Activated CD4-positive, alpha-beta T cell treated with anti-CD3 and anti-CD28 coated beads, Interleukin-2, Interleukin-4, amounts not matched to agents 100 ng/mL and 50 ng/mL, durations not matched to agents 16 hours and 8 hours (primary cell): ENCODE measurements around the gene HSD17B14.

Experiments used
- DNase-seq: peaks from one replicate; pipeline ENCODE4 v3.0.0-alpha.2; 2020; ENCODE audit warnings: low spot score

HSD17B14 gene

DNA sequence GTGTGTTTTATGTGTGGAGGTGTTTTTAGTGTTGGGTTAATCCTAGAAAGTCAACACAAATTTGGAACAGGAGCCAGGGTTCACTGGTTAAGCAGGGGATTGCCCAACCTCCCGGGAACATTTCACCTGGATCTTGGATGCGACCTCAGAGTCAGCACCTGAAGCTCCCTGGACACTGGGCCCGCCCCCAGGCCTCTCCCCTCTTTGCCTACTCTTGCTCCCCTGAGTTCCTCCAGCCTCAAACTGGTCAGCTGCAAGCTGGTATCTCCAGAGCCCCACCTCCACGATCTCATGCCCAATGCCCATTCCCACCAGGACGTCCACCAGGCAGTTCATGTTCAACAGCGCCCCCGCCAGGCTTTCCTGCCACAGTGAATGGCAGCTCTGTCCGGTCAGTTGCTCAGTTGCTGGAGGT lies 9.7 kb downstream of the HSD17B14 start:
- DNase-seq: no peak

DNA sequence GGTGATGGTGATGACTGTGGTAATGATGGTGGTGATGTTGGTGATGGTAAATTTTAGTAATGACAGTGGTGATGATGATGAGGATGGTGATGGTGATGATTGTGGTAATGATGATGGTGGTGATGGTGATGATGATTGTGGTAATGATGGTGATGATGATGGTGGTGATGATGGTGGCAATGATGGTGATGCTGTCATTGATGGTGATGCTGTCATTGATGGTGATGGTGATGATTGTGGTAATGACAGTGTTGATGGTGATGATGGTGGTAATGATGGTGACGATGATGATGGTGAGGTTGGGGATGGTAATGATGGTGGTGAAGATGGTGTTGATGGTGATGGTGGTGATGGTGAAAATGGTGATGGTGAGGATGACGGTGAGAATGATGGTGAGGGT lies 13.8 kb downstream of the HSD17B14 start:
- no peak for DNase-seq

DNA sequence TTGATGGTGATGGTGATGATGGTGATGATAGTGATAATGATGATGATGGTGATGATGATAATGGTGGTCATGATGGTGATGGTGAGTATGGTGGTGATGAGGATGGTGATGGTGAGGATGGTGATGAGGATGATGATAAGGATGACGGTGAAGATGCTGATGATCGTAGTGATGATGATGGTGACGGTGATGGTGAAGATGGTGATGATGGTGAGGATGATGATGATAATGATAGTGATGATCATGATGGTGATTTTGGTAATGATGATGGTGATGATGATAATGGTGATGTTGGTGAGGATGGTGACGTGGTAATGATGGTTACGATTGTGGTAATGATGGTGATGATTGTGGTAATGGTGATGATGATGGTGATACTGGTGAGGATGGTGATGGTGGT lies 14.7 kb downstream of the HSD17B14 start:
- no peak for DNase-seq

DNA sequence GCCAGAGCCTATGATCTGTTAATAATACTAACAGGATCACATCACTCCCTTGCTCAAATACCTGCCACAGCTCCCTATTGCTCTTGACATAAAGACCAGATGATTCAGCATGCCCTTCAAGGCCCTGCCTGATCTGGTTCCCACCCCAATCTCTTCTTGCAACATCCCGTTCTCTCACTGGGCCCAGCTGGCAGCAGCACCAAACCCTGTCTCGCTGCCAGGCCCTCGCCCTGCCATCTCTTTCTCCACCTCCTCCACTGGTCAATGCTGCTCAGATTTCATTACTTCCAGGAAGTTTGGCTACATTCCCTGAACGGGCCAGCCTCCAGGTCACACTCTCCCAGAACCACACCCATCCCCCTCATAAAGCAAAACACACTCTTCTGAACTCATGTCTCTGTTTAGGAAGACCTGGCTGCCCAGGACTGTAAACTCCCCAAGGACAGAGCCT lies 16.9 kb downstream of the HSD17B14 start:
- no peak for DNase-seq

DNA sequence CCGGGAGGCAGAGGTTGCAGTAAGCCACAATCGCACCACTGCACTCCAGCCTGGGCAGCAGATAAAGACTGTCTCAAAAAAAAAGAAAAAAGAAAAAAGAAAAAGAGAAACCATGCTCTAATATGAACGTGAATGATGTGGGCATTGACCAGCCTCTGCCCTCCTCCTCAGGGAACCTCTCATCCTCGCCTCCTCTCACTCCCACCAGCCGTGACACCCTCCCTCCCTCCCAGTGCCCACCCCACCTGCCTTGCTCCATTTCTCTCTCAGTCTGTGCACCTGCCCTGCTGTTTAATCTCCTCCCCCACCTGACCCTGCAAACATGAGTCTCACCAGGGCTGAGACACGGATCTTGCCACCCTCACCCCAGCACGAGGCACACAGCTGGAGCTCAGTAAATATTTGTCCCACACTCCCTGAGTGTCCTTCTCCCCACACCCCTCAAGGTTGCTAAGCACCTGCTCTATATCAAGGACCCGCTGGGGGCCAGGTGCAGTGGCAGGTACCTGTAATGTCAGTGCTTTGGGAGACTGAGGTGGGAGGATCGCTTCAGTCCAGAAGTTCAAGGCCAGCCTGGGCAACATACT lies 18.0 kb downstream of the HSD17B14 start:
- no peak for DNase-seq

DNA sequence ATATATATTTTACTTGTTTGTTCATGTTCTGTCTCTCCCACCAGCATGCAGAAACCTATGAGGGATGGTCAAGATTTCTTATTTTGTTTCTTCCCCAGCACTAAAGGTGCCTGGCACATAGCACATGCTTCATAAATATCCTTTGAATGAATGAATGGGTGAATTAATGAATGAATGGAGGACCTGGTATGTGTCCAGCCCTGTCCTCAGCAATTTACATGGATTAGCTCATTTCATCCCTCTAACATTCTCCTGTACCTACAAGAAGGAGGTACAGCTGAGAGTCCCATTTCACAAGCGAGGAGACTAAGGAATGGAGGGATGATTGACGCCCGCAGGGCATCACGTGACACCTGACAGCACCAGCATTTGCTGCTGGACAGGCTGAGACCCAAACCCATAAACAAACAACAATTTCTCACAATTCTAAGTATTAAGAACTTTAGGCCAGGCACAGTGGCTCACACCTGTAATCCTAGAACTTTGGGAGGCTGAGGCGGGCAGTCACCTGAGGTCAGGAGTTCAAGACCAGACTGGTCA lies 18.6 kb downstream of the HSD17B14 start:
- no peak for DNase-seq

DNA sequence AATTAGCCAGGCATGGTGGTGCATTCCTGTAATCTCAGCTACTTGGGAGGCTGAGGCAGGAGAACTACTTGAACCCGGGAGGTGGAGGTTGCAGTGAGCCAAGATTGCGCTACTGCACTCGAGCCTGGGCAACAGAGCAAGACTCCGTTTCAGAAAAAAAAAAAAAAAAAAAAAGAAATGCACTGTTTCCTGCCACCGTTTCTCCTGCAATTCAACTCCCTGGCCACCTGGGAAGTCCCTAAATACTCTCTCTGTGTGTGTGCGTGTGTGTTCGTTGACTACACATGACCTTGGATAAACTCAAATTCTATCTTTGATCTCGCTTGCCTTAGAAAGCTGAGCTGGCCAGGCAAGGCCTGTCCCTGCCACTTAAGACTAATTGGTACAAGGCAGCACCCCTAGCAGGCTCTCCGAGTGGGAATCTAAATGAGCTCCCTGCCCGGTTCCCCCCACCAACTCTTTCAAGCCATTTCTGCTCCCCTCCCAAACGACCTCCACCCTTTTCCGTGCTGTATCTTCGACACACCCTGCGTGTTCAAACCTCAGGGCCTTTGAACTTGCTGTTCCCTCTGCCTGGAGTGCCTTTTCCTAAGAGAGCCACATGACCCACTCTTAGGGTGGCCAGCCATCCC lies 20.3 kb downstream of the HSD17B14 start:
- DNase-seq: no peak

DNA sequence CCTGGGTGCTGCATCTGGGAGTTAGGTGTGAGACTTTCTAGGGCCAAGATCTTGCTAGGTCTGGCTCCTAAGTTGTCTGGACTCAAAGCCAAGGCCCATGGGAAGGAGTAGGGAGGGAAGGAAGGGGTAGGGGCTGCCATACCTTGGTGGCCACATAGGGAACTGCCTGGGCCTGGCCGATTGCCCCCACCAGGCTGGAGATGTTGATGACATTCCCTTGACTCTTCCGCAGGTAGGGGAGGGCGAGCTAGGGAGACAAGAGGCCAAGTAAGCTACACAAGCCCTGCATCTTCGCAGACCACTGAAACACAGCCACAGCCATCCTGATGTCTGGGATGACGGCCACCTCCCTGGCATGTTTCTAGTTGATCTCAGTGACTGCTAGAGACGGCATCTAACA lies 21.4 kb downstream of the HSD17B14 start:
- DNase-seq: no peak

DNA sequence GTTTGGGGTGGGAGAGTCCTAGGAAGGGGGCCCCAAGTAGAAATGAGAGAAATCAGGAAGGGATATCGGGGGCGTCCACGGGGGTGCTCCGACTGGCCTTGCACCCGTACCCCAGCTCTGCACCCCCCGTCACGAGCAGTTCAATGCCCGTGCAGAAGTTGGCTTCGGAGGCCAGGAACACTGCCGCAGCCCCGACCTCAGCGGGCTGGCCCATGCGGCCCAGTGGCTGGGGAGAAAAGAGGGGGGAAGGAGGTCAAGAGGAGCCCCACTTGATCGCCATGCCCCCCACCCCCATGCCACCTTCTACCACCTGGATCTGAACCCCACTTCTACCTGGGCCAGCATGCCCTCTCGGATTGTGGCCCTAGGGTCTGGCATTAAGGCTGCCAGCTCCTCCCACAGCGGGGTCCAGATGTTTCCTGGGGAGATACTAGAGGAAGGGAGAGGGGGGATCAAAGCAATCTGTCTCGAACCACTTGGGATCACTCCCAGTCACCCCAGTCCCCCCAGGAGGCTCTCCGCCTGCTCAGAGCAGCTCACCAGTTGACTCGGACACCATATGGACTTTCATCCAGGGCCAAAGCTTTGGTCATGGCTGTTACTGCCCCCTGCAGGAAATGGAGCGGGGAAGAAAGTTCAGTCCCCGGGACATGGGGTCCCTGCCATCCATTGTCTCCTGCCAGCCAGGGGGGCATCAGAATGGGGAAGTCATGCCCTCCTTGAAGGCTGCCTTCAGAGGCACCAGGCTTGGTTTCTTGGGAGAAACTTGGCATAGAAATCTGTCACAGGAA lies 23.0 kb downstream of the HSD17B14 start:
- DNase-seq: no peak

DNA sequence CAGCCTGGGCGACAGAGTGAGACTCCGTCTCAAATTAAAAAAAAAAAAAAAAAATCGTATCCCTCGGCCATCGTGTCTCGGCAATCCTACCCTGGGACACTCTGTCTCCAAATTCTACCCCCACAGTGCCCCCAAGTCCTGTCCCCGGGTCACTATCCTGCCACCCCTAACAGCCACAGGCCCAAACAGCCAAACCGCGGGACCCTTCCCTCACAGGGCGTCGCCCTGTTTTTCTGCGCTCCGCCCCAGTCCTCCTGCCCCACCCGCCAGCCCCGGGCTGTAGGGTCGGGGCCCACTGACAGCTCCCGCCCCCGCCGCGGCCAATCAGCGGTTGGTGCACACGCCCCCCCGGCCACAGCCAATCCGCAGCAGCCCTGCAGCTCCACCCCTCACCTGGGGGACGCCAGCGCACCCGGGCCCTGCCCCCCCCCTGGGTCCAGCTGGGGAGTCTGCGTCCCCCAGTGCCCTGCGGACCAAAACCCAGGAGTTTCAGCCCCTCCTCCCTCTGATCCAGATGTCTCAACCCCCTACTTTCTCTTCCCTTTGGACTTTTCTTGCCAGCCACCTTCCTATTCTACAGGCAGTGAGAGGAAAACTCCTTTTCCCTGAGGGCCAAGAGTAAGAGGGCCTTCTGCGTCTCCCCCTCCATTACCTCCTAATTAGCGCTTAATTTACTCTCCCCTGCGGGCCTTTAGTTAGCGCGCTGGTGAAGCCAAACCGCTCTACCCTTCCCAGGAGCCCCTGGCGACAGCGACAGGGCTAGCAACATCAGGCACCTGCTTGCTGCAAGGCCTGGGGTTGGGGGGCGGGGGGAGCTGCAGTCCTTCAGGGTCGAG lies 24.0 kb downstream of the HSD17B14 start:
- DNase-seq: peak; percentile 66

DNA sequence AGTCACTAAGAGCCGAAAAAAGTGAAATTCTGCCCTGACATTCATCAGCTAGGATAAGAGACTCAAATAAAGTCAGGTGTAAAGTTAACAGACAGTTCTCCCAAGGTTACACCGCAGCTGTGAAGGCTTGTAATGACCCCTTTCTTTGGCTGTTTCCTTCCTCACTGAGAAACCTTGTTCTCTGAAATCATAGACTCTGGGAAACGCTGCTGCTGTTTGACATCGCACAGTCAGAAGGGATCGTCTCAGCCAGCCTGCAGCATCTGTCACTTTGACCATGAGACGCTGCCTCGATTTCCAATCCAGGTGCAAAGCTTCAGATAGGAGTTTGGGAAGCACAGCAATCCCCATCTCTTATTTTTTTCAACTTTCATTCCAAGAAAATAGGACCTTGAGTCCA lies 26.1 kb downstream of the HSD17B14 start:
- DNase-seq: no peak

DNA sequence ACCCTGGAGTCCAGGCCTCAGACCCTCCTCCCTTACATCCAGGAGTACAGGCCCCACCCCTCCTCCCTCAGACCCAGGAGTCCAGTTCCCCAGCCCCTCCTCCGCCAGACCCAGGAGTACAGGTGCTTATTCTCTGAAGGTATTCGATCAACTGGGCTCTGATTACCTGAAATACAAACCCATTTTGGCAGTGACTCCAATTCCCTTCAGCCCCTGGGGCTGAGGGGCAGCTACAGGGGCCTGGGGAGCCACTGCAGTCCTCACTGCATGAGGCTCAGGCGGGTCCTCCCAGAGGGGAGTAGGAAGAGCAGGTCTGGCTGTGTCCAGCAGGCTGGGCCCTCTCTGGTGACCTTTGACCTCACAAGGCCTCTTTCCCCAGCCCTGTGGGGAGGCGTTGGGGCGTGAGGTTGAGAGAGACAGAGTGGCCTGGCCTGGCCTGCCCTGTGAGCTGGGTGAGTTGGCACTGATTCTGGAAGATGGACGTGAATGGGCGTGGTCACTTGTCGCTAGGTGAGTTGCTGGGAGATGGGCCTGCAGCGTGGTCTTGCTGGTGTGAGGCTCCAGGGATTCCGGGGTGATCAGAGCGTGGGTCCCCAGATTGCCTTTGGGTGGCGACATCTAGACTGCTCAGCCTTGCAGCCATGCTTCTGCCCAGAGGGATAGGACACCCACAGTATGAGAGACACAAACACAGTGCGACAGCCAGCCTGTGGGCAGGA lies 28.5 kb downstream of the HSD17B14 start:
- DNase-seq: no peak

DNA sequence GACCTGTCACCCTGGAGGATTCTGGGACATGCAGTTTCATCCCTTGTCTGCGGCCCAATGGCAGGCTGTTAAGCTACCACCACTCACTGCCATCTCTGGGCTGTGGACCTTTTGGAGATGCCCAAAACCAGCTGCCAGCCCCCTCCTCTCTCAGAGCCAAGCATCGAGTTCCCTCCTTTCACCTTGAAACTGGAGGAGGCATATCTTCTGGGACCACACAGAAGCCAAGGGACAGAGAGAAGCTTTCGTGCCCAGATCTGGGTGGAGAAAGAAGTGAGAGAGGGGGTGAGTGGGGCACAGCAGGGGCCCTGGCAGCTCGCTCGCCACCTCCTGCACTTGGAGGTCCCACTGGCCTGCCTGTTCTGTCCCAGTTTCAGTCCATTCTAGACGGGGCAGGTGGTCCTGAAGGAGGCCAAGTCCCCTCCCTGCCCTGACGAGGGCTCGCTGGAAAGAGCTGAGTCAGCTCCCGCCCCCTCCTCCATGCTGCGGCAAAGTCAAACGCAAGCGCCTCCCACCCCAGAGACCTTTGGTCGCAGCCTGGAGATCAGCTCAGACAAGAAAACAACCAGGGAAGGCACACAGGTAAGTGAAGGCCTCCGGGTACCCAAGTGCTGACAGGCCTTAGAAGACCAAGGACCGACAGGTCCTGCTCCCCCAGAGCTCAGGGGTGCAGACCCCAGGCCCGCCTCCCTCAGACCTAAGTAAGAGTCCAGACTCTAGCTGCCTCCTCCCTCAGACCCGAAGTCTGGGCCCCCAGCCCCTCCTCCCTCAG lies 29.3 kb downstream of the HSD17B14 start:
- peak; percentile 66 for DNase-seq

DNA sequence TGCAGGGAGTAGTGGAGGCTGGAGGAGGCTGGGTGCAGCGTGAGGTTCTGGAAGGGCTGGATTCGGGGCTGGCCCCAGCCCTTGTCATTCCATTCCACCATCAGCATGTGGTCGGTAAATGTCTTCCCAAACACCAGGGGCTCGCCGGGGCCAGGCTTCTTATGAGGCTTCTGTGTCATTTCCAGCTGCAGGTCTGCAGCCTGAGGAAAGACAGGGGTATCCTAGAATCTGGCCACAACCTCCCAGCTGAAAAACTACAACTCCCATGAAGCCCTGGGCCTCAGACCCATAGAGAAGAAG lies 29.8 kb downstream of the HSD17B14 start:
- no peak for DNase-seq

DNA sequence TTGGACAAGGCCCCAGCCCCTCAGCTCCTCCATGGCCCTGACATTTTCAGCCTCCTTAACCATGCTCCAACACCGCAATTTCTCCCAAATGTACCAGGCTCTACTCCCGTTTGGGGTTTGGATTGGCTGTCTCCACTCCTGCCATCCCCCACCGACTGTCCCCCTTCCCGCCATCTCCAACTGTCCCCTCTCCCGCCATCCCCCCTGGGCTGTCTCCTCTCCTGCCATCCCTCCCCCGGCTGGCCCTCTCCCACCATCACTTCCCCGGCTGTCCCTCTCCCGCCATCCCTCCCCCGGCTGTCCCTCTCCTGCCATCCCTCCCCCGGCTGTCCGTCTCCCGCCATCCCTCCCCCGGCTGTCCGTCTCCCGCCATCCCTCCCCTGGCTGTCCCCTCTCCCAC lies 30.8 kb downstream of the HSD17B14 start:
- DNase-seq: no peak

DNA sequence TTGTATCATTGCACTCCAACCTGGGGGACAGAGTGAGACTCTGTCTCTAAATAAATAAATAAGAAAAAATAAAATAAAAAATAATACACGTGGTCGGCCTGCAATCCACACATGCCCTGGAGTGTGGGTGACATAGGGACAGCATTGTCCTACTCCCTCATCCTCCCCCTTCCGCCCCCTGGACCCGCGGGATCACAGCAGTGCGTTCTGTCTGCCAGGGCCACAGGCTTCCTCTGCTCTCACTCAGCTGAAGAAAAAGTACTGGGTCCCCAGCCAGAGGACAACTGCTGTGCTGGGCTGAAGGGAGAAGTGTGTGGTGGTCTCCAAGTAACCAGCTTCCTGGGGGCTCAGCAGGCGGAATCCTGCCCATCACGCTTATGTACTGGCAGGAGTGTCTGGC lies 31.8 kb downstream of the HSD17B14 start:
- DNase-seq: no peak

DNA sequence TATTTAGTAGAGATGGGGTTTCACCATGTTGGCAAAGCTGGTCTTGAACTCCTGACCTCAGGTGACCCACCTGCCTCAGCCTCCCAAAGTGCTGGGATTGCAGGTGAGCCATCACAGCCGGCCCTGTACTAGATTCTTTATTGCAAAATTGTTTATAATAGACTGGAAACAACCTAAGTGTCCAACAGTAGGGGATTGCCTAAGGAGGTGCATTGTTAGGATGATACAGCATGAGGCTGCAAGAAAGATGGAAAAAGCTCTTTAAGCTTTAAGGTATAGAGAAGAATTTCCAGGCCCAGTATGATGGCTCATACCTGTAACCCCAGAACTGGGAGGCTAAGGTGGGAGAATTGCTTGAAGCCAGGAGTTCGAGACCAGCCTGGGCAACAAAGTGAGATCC lies 33.7 kb downstream of the HSD17B14 start:
- DNase-seq: no peak

DNA sequence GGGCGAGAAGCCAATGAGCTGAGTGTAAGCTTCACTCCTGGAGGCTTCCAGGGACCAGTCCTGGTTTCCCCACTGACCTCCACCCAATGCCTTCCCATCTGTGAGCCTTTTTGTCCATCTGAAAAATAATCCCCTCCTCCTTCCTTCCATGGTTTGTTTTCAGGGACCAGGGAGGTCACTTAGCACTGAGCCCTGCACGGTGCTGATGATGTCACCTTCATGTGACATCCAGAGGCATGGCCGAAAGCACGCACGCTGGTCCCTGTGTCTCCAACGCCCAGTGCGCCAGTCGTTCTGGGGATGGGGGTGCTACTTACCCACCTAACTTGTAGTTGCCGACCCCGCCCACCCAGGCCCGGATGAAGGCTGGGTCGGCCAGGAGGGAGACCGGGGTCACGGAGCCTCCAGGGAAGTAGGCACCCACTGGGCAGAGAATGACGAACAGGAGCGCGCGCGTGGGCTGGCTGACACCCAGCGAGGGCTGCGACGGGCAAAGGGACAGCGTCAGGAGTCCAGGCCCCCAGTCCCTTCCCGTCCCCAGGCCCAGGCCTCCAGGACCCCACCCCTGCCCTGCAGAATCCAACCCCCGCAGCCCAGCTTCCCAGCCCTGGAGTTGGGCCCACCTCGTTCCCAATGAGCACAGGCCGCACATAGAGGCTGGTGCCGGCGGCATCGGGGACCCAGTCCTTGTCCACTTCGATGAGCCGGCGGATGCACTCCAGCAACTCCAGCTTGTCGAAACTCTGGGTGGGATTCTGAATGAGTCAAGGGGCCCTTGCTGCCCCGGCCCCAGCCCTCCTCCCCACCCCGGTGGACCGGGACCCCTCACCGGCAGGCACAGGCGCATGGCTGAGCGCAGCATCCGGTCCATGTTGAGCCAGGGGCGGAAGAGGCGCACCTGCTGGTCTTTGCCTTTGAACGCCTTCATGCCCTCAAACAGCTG lies 36.7 kb downstream of the HSD17B14 start:
- no peak for DNase-seq

DNA sequence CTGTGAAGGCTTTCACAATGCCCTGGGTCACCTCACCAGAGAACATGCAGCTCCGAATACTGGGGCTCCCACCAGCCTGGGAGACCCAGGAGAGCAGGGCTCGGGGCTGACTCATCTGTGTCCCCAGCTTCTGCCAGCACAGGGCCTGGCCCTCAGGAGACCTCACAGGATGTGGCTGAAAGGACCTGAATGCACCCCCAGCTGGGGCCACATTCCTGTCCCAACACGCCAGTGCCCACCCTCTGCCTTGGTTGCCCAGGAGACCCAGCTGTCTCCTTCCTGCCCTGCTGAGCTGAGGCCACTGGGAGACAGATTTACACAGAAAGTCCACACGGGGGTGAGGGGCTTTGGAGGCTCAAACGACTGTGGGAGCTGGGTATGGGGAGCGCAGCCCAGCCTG lies 37.4 kb downstream of the HSD17B14 start:
- no peak for DNase-seq

DNA sequence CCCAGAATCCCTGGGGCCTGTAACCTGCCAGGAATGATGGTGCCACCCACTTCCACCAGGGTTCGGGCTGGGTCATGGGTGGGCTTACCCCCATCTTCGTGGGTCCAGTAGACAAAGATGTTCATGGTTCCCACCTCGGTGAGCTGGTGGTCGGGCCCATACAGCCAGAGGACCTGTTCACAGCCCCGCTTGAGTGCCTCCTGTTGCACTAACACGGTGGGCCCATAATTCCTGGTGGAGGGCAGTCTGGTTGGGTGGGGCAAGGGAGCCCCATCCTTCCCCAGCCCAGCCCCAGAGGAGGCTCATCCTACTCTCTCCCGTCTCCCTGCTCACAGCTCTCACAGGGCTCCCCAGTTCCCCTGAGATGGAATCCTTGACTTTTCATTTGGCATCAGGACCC lies 39.2 kb downstream of the HSD17B14 start:
- DNase-seq: no peak
